HG03280 (cell line): ENCODE results near the gene SERPINB10.
A peak's percentile ranks its signal among the peaks of the same experiment; 100 is the strongest.
"Not testable (repeated sequence)": the region's sequence is repeated elsewhere in the genome, so short reads cannot be mapped to it uniquely, and the experiment has no call there.

Source experiments
- ATAC-seq: cut with Tn5 transposase; IDR thresholded peaks from one replicate; pipeline ENCODE4 v1.9.1; 2021; ENCODE audit warnings: mild to moderate bottlenecking, moderate library complexity; ENCODE audit not compliant: unreplicated experiment

The SERPINB10 gene

DNA sequence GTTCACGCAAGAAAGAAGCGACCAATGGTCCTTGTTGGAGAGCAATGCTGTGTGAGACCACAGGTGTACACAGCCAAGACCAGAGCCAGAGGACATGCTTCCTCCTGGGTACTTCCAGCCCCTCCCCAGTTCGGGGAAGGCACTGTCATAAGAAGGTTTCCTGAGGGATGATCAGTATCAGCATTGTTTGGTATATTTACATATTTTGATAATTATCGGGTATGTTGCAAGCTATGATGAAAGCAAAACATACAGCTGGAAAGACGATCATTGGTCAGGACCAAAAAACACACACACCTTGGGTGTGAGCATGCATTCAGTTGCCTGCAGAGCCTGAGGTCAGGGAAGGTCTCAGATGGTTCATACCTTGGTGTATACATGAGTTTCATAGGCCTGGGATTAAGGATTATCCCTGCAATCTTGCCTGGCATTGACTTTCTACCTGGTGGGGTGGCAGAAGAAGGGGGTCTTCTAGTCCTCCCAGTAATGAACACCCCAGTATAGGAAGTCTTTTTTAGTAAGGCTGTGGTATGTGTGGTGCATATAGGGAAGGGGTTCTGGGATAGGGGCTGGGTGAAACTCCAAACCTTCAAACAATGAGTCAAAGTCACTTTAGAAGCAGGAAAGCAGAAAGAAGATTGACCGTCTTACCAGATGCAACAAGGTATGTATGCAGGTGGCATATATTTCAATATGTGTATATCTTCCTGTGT lies 17.4 kb upstream of the SERPINB10 start:
- no peak for ATAC-seq

DNA sequence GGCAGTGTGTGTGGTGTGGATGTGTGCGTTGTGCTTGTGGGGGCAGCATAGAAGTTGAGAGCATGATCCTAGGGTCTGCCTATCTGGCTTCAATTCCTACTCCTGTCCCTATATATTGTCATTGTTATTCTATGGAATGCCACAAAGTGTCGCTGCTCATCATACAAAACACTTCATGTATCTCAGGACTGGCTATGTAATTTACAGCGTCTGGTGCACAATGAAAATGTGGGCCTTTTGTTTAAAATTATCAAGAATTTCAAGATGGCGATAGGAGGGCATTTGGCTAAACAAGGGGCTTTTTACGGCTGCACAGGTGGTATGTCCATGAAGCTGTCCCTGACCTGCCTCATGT lies 16.8 kb upstream of the SERPINB10 start:
- ATAC-seq, result peak; percentile 90

DNA sequence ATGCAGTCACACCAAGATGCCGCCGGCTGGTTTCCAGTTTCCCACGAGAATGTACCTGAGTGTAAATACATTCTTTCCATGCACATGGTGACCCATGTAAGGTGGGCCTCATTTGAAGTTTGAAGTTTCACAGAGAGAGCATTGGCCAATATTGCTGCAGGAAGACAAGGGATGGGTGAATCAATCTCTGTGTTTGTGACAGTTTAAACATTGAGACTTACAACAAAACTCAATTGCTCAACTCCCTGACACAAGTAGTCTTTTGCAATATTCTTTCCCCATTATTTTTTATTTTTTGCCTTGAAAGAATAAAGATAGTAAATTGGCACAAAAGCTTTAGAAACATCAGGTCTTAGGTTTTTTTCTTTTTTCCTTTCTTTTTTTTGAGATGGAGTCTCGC lies 15.2 kb upstream of the SERPINB10 start:
- no peak for ATAC-seq

DNA sequence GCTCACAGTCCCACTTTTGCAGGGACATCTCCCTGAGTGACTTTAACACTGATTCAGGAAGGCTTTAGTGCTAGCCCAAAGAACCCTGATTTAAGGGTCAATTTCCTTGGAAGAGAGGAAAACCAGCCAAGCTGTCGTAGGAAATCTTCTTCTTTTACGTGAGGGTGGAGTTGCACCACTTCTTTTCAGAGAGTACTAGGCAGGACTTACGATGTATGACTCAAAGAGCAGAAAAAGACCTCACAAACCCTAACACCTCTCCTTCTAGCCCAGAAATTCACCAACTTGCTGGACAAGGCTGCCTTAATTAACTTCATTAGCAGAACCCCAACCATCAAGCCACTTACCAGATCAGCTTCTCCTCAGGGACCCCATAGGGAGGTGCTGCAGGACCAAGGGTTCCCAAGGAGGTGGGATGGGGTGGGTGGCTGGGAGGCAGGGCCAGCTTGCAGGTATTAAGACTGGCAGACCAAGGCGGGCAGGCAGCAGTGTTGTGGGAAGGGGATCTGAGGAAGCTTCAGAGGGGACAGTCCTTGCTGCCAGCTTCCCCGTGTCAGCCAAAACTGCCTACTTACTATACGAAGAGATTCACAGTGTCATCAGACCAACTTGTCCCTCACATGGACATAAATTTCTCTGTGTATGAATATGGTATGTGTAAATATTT lies 13.5 kb upstream of the SERPINB10 start:
- ATAC-seq, result no peak

DNA sequence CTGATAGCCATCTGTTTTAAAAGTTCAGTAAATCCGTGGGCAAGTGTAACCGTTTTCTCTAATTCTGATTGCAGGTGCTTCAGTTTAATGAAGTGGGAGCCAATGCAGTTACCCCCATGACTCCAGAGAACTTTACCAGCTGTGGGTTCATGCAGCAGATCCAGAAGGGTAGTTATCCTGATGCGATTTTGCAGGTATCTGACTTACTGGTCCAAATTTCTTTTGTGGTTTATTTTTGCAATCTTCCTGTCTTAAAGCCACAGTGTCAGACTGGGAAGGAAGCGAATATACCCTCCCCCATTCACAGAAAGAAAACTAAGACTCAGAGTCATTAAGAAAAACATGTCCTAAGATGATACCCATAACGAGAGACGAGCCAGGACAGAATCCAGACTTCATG lies 12.6 kb upstream of the SERPINB10 start:
- ATAC-seq, result no peak

DNA sequence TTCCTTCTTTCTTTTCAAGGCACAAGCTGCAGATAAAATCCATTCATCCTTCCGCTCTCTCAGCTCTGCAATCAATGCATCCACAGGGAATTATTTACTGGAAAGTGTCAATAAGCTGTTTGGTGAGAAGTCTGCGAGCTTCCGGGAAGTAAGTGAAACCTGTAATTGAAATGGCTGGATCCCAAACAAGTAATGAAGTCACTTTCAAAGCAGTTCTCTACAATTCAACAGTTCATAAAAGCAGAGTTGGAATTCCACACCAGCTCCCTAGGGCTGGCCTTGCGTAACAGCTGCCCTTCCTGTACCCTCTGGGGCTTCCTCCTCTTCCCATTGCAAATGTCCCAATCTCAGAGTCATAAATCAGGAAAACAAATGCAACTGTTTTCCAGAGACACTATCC lies 10.7 kb upstream of the SERPINB10 start:
- no peak for ATAC-seq

DNA sequence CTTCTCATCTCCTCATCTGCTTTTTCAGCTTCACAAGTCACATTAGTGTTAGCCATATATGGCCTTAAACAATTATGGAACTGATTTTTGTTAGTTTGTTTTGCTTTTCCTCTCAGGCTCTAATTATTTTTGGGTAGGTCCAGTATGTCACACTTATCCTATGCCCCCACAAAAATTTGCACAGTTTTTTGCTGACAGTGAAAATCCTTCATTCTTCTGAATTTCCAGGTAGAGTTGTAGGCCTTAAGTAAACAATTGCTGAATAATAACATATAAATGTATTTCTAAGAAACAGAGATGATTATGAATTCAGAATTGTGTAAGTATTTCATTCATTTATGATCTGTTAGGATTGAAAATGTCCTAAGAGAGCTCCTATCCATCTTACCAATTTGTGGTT lies 8.6 kb upstream of the SERPINB10 start:
- ATAC-seq, result no peak

DNA sequence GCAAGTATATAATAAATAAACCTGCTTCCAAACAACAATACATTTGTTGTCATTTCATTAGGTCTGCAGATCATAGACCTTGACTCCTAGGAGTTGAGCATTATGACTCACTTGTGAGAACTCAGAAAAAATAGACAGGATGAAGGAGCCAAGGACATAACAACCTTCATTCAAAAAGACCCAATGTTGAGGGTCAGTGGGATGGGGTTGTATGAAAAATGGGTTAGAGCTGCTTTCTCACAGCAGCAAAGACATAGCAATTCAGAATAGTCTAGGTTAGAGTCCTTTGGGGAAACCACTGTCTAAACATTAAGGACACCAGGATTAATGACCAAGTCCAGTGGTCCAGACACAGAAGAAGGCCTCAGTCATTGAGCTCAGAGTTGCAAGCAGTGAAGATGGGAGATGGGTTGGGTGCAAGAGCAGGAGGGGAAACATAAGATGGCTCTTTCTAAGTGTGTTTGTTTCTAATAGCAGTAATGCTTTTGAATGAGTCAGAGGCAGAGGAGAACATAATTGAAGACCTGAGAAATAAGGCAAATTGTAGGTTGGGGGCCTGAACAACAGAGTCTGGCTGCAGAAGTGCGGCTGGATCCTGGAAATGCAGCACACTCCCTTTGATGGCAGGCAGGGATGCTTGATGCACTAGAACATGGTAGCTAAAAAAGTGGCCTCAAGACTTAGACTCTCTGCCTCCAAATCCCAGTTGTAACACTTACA lies 3.7 kb upstream of the SERPINB10 start:
- ATAC-seq, result no peak

DNA sequence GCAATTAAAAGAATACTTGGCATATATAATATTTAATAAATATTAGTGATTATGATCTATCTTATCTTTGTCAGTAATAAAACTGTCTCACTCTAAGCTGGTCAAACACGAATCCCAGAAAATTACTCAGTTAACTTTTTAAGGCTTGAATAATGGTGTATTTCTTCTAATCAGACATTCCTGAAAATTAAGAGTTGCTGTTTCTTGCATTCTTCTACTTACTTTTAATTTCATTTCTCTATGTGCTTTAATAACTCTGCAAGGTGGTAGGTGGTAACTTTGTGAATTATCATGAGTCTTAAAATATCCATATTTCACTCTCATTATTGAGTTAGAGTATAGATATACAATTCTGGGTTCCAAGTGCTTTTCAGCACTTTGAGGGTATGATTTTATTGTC lies 3.1 kb upstream of the SERPINB10 start:
- ATAC-seq, result no peak

DNA sequence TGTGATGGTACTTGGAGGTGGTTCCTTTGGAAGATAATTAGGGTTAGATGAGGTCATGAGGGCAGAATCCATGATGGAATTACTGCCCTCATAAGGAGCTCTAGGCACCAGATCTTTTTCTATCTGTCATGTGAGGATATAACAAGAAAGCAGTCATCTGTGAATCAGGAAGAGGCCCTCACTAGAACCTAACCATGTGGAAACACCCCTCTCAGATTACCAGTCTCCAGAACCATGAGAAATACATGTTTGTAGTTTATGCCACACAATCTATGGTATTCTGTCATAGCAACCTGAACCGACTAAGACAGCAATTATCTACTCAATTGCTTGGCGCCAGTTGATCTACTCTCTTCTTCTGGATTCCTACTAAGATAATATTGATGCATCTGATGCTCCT lies 2.4 kb upstream of the SERPINB10 start:
- ATAC-seq, result no peak

DNA sequence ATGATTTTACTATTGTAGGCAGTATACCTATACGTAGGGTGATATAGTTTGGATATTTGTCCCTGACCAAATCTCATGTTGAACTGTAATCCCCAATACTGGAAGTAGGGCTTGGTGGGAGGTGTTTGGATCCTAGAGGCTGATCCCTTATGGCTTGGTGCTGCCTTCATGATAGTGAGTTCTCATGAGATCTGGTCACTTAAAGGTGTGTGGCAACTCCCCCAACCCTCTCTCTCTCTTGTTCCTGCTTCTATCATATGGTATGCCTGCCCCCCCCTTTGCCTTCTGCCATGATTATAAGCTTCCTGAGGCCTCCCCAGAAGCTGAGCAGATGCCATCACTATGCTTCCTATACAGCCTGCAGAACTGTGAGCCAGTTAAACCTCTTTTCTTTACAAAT lies 1.7 kb upstream of the SERPINB10 start:
- no peak for ATAC-seq

DNA sequence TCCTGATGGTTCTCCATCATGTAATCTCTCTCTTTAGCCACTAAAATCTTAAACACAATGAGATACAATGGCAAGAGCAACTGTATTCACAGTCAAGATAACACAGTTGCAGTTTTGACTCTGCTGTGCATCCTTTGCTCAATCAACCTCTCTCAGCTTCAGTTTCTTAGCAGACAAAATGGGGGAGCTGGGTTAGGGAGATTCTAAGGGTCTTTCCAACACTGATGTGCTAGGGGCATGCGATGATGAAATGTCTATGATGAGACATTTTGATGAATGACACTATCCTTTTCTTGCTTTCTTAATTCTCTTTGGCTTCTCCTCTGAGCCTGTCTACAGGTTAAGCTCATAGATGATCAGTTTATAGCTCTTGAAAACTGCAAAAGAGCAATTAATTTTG lies 1.1 kb downstream of the SERPINB10 start:
- no peak for ATAC-seq

DNA sequence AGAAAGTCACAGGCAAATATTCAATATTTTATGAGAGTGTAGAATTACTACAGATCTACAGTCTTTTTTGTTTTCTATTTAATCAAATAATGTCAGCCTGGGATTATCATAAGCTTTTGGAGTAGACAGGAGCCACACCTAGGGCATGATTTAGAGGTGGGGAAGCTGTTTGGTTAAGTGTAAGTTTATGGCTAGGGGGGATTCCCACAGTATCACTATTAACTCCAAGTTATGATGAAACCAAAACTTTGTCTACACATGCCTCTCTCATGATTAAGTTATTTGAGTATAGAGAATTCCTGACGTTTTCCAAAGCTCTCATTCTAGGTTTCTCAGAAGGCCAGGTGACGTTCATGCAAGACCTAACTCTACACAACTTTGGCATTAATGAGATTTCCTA lies 2.1 kb downstream of the SERPINB10 start:
- peak; percentile 58 for ATAC-seq

DNA sequence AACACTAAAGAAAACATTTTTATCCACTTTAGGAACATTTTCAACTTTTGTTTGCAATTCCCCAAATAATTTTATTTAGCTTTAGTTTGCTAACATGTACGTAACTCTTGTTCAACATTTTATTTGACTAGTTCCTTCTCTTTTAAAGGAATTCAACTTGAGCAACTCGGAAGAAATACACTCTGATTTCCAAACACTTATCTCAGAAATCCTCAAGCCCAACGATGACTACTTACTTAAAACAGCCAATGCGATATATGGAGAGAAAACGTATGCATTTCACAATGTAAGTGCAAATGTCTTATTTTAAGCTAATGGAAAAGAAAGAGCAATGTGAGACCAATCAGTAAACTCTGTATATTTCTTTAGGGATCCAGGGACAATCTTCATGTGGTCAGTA lies 10.1 kb downstream of the SERPINB10 start:
- ATAC-seq, result no peak

DNA sequence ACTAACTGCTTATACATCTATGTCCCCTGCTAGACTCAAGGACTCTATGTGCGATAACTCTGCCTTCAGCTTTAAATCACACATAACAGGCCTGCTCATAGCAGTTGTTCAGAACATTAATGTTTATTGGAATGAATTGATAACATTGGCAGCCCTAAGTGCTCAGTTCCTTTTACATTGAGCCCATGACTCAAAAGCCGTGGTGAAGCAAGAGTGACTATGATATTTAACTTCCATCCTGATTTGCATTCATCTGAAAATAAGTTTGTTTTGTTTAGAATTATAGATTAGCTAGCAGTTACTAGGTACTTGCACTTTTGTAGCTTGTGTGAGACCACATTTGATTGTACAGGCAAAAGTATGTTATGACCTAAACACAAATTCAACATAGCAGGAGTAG lies 14.3 kb downstream of the SERPINB10 start:
- no peak for ATAC-seq

DNA sequence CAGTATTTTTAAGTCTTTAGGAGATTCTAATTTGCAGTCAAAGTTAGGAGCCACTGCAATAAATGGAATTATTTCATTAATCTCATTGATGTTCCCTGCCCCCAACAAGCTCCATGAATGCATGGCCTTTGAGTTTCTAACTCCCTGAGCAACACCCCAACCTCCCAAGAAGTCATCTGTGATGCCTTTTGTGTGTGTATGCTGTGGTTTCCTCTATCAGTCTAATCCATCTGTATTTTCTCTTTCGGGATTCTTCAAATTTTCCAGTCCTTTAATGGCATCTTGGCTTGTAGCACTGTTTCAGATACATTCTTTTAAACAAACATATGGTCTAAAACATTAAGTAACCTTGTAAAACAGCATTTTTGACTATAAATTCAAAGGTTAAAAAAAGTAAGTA lies 16.8 kb downstream of the SERPINB10 start:
- no peak for ATAC-seq

DNA sequence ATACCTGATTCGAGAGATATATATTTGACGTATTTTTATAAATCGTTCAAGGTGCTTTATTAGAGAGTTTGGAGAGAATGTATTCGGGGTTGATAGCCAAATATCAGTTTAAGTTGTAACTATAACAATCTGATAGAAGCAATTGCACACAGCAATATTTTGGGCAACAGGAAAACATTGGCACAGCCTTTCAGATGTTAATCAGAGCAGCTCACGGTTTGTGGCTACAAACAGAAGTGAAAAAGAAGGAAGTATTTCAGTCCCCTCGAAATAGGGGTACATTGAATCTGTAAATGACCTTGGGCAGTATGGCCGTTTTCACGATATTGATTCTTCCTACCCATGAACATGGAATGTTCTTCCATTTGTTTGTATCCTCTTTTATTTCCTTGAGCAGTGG lies 20.6 kb downstream of the SERPINB10 start:
- no peak for ATAC-seq

DNA sequence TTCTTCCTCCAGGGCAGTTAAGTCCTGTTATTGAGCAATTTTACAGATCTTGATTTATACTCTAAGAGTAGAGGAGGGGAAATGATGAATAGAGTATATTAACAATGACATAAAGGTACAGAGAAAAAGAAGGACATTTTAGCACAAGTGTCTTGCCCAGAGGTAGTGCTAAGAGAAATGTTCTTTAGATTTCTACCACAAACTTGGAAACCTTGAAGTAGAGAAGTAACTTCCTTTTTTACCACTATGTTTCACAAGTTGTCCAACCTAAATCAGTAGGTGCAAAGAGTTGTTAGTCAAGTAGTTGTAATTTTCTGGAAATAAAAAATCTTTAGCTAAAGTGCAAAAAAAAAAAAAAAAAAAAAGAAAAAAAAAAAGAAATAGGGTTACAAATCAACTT lies 21.6 kb downstream of the SERPINB10 start:
- ATAC-seq, result not testable (repeated sequence)

DNA sequence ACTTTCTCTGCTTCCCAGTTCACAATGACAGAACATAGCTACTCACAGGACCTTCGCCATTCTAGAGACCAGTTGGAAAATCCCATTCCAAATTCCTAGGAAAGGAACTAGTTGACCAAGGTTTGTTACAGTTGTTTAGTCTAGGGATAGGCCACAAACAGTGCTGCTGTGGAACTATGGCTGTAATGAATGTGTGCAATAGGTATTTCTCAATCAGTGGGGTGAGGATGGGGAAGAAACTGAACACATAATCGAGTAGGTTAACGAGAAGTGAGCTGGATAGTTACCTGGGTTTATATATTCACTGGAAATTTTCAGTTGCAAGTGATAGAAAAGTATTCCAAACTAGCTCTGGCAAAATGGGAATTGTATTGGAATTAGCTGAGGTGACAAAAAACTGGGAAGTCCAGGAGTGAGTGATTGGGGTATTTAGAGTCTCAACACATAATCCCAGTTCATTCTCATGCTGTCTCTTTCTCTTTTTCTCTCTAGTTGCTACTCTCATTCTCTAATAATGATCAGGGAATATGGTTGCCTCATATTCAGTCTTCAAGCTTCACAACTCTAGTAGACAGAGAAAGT lies 23.1 kb downstream of the SERPINB10 start:
- ATAC-seq, result no peak

DNA sequence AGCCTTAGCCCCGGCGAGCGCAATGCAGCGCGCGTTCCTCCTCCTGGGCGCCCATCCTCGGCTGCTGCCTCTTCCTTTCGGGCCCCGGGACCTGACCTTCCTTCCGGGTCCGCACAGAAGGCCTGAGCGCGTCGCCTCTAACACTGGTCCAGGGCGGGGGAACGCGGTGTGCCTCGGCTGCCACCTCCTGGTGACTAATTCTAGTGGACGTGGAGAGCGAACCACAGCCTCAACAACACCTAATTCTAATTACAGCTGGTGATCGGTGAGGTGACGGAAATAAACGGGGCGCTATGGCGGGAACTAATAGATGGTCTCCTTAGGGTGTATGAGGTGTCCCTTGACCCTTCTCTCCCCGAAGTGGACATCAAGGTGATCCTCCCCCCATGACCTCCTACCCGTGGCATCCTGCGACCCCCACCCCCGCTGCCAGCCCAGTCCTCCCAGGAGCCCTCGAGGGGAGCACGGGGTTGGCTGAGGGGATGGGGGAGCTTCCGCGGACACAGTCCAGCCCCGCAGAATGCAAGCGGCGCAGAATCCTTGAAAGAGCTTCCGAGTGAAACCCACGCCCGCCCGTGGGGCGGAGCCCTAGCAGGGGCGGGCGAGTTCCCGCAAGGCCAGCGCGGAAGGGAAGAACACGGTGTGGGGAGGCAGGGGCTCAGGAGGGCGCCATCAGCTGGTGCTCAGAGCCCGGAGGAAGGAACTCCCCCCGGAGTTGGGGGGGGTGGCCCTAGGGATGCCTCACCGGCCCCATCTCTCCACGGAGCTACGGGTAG lies 28.6 kb downstream of the SERPINB10 start:
- peak; percentile 97 for ATAC-seq

DNA sequence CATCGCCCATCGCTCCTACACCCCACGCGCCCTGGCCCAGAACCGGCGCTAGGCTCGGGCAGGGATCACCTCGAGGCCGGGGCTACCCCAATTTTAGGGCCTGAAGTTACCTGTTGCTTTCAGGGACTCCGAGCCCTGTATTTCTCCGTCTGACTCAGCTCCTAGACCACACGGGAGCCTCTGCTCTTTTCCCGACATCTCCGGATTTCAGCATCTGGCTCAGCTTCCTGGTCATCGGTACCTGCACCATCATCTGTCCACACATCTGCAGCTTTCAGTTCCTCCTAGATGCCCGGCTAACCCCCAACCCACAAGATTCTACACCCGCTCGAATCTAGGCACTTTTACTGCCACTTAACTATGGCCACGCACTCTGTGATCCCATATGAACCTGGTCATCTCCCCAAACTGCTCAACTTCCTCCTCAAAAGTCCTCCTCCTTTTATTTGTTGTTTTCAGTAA lies 29.2 kb downstream of the SERPINB10 start:
- peak; percentile 16 for ATAC-seq
